Fibroblast of the aortic adventitia (primary cell): ENCODE measurements around the gene DDC. TPM values are rescaled to one million over a fixed set of nuclear protein-coding genes. Genes with fewer than 3 reads are reported as not detected.

Experiments used
- DNase-seq: peaks from one replicate; pipeline ENCODE4 v3.0.0-alpha.2; 2010; ENCODE audit warnings: low read depth
- H3K4me3 ChIP-seq: 2 replicates; pipeline ENCODE4 v1.5.1; 2011; ENCODE audit warnings: low read depth, mild to moderate bottlenecking, control low read depth, low read length, moderate library complexity
- CTCF ChIP-seq: IDR thresholded peaks from 2 replicates; pipeline ENCODE4 v1.5.1; 2011; ENCODE audit warnings: mild to moderate bottlenecking, low read length, control low read depth, inconsistent platforms; ENCODE audit not compliant: insufficient read depth
- total RNA-seq: library from RNA; depleted of rRNA; stranded (reverse); fragments of >200 nt; gene quantifications from 2 replicates; pipeline ENCODE4 v1.2.3, GENCODE V29; 2012; ENCODE audit warnings: low replicate concordance

Gene DDC
- total RNA-seq, 1 donor: not detected

GRCh38 chr7:50427518-50427917, 137.7 kb downstream of the DDC start:
- no peak for DNase-seq
- TF ChIP-seq CTCF: no peak

DNA sequence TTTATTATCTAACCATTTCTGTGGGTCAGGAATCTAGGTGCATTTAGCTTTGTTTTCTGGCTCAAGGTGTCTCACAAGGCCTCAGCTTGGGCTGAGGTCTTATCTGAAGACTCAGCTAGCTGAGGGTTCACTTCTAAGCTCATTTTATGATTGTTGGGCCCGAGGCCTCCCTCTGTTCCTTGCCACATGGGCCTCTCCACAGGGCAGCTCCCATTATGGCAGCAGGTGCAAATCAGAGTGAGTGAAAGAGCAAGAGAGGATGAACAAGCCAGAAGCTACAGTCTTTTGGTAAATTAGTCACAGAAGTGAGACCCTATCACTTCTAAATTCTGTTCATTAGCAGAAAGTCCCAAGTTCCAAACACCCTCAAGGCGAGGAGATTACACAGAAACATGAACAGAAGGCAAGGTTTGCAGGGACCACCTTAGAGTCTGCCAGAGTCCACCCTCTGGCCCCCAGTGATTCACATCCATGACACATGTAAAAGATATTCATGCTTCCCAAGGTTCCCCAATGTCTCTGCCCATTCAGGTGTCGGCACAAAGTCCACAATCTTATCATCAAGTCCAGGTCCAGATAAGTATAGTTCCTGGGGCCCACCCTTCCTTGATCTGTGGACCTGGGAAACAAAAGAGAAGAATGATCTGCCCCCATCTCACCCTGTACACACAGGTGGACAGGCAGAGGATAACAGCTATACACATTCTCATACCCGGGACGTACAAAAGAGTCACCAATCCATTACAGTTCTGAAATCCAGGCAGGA, 138.7 kb downstream of the DDC start:
- TF ChIP-seq CTCF: no peak
- DNase-seq: no peak
- H3K4me3 ChIP-seq: no peak overlapping the region

More at GRCh38 chr7:50427518-50427917, 137.7 kb downstream of the DDC start:
- no peak overlapping the region for H3K4me3 ChIP-seq

GRCh38 chr7:50425318-50425717, 139.9 kb downstream of the DDC start:
- H3K4me3 ChIP-seq: no peak overlapping the region
- no peak for TF ChIP-seq CTCF
- no peak for DNase-seq

DNA sequence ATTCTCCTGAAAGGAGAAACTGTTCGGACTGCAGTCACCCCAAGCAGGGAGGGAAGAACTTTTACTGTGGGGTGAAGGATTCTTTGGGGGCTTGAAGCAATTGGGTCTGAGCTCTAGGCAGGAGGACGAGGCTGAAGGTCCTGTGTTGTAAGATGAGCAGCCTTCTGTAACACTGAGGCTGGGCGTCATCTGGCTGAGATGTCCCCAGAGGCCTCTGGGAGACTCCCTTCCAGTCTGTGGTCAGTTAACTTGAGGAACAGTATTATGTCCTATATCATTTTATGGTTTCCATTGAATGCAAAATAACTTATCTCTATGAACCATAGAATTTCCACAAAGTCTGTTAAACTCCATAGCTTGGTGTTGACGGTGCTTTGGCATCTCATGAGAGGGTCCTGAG, 141.3 kb downstream of the DDC start:
- no peak for DNase-seq
- TF ChIP-seq CTCF: no peak
- H3K4me3 ChIP-seq: no peak overlapping the region

DNA sequence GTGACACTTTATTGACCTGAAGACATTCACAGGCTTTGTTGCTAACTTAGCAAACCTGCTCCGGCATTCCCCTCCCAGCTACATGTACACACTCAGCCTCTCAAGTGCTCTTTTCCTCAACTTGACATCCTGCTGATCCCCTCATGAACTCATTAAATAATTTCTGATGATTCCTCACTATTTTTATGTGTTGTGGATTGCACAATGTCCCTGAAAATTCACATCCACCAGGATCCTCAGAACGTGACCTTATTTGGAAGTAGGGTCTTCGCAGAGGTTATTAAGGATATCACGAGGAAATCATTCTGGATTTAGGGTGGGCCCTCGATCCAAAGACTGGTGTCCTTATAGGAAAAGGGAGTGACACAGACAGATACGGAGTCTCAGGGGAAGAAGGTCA, 142.3 kb downstream of the DDC start:
- DNase-seq: no peak
- no peak for TF ChIP-seq CTCF
- H3K4me3 ChIP-seq: no peak overlapping the region

GRCh38 chr7:50421043-50421442, 144.2 kb downstream of the DDC start:
- no peak overlapping the region for H3K4me3 ChIP-seq
- no peak for DNase-seq
- no peak for TF ChIP-seq CTCF
